ENCODE results near the gene CERS6. TPM values are rescaled to one million over a fixed set of nuclear protein-coding genes. Genes with fewer than 3 reads are reported as not detected.
"Not testable (repeated sequence)": the region's sequence is repeated elsewhere in the genome, so short reads cannot be mapped to it uniquely, and the experiment has no call there.

The CERS6 gene
- total RNA-seq, 1 experiment from 2014 or later = 23.5 TPM

GRCh38 chr2:168791140-168791539 is 335.1 kb downstream of the CERS6 start:
- in situ Hi-C loops (cut with HindIII; ENCODE audit: low sequenced_read_pairs); DNase-seq (ENCODE audit: low spot score): not testable (repeated sequence)

DNA sequence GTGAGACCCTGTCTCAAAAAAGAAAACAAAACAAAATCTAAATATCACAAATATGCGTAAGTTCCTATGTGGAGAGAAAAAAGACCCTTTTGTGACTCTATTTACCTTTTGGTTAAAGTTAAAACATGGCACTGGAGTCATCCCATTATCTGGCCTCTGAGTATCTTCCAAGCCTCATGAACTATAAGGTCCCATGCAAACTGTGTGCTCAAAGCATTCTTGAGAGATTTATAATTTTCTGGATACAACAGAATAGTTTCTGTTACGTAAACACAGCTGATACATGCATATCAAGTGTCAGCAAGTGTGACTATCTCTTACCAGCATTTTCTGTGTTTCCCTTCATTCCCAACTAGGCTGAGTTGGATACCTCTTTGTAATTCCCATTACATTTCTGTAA is 337.5 kb downstream of the CERS6 start:
- in situ Hi-C loops (cut with HindIII; ENCODE audit: low sequenced_read_pairs) = no loop called here
- no peak for DNase-seq (ENCODE audit: low spot score)

- no peak for DNase-seq (ENCODE audit: low spot score)
- in situ Hi-C loops (cut with HindIII; ENCODE audit: low sequenced_read_pairs) = no loop called here
Measured at GRCh38 chr2:168794968-168795367, 338.9 kb downstream of the CERS6 start.

DNA sequence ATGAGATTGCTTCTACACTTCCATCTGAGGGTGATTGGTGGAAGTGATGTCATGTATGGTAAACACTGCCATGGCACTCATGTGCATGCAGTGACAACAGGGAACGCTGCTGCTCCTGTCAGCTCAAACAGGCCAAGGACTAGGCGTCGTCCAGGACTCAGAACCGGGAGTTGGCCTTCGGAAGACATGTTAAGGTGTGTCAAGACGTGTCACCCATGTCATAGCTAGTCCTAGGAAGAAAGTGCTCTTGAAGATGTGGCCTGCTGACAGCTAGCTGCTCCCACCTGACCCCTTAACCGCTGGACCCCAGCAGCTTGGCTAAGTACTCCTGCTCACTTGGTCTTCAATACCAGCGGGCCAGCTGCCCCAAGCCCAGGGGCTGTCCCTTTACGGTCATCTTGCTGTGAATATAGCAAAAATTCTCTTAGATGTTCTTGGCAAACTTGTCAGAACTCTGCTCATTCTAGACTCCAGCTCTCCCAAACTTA is 340.1 kb downstream of the CERS6 start:
- no peak for DNase-seq (ENCODE audit: low spot score)
- in situ Hi-C loops (cut with HindIII; ENCODE audit: low sequenced_read_pairs) = no loop called here

- in situ Hi-C loops (cut with HindIII; ENCODE audit: low sequenced_read_pairs) = no loop called here
- no peak for DNase-seq (ENCODE audit: low spot score)
Measured at GRCh38 chr2:168796583-168797285, 340.7 kb downstream of the CERS6 start.

DNA sequence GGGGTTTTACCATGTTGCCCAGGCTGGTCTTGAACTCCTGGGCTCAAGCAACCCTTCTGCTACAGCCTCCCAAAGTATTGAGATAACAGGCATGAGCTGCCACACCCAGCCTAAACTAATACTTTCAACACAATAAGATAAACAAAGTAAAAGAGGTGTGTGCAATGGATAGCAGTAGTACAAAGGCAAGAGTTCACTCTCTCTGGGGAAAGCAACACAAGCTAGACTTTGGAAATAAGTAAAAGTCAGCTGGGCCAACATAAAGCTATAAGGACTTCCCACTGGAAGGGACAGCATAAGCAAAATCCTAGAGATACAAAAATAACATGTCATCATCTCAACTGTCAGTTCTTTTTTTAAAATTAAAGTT is 341.2 kb downstream of the CERS6 start:
- in situ Hi-C loops (cut with HindIII; ENCODE audit: low sequenced_read_pairs) = no loop called here

DNA sequence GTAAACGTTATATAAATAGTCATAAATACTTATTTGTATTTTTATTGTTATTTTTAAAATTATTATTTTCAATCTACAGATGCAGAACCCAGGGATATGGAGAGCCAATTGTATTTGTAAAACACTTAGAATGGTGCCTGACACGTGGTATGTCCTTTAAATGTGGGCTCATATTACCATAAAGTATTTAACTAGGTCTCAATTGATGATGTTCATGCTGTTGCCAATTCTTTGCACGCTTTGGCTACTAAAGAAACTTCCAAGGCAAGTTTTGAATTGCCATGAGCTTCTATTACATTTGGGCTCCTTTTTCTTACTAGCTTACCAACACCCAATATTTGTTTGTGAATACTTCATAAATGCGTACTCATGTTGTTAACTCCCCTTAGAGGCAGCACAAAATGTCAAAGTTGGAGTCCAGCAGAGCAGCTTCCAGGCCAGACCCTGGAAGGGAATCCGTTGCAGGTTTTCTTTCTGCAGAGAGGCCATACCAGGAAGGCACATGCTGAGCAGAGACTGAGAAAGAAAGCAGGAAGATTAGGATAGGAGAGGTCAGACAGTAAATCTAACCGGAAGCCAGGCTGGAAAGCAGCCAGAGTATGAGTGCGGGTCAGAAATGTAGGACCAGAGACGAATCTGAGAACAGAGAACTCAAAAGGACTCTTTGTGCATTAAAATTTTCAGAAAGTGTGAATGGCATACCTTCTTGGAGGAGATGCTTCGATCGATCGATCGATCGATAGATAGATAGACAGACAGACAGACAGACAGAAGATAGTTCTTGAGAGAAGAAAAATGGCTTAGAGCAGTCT is 342.2 kb downstream of the CERS6 start:
- DNase-seq (ENCODE audit: low spot score) = no peak

More for the DNA sequence above, 341.2 kb downstream of the CERS6 start:
- DNase-seq (ENCODE audit: low spot score) = no peak

DNA sequence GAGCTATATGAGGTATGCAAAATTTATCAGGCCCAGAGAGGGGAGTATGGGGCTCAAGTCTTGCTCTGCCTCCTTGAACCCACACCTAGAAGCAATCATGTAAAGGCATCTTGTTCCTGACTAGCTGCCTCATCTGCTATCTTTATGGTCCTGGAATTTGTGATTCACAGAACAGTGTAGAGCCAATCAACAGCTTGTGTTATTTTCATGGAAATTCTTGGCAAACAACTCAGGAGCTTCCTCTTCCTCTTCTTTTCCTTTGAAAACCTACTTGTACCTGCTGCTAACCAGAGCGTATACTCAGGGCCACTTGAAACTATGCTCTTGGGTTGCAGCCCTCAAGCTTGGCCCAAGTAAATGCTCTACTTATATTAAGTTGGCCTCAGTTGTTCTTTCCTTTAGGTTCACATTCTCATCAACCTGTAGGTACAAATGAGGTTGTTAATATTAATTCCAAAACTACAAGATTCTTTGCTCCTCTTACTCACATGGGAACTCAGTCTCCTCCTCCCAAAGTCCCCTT is 342.9 kb downstream of the CERS6 start:
- in situ Hi-C loops (cut with HindIII; ENCODE audit: low sequenced_read_pairs) = no loop called here
- no peak for DNase-seq (ENCODE audit: low spot score)

More for the DNA sequence above, 342.2 kb downstream of the CERS6 start:
- in situ Hi-C loops (cut with HindIII; ENCODE audit: low sequenced_read_pairs) = no loop called here

- in situ Hi-C loops (cut with HindIII; ENCODE audit: low sequenced_read_pairs) = no loop called here
- no peak for DNase-seq (ENCODE audit: low spot score)
Measured at GRCh38 chr2:168801471-168801870, 345.4 kb downstream of the CERS6 start.

DNA sequence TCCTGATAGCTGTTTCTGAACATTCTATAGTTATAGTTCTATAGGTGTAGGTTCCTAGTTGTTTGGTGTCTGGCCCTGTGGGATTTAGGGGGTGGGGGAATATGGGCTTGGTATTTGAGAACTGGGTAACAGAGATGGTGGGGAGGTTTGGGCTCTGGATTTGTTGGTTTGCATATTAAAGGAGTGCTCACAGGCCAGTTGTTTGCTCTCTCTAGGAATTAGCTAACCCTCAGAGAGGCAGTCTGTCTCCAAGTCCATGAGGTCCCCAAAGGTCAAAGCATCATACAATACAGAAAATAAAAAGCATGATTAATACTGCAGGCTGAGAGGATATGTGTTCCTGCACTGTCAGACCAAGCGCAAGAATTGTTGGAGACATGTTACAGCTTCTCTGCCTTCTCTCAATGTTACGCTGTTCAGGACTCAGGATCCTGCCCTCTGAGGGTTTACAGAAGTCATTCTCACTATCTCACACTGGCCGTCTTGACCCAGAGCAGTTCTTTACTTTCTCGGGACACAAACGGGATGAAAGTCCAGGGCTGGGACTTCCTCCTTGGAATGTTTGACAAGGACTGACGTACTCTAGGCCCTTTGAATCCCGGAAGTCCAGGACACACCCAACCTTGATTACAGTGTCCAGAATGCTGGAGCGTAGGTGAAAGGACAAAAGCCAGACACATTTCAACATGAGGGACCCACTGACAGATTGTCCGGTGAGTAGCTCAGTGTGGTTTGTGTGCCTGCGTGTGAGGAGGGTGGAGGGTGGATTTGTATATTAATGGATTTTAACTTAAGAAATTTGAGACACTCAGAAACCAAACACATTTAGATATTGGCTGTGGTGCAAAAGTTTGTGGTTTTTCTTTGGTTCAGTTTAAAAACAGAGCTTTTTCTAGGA is 346.1 kb downstream of the CERS6 start, which contains the start of gene NOSTRIN:
Gene NOSTRIN (plus strand): TSS at position 677 of the 898 bp plus-strand sequence. CDS start 10 bp downstream, at position 687.
- DNase-seq (ENCODE audit: low spot score) = no peak
- in situ Hi-C loops (cut with HindIII; ENCODE audit: low sequenced_read_pairs) = no loop called here

DNA sequence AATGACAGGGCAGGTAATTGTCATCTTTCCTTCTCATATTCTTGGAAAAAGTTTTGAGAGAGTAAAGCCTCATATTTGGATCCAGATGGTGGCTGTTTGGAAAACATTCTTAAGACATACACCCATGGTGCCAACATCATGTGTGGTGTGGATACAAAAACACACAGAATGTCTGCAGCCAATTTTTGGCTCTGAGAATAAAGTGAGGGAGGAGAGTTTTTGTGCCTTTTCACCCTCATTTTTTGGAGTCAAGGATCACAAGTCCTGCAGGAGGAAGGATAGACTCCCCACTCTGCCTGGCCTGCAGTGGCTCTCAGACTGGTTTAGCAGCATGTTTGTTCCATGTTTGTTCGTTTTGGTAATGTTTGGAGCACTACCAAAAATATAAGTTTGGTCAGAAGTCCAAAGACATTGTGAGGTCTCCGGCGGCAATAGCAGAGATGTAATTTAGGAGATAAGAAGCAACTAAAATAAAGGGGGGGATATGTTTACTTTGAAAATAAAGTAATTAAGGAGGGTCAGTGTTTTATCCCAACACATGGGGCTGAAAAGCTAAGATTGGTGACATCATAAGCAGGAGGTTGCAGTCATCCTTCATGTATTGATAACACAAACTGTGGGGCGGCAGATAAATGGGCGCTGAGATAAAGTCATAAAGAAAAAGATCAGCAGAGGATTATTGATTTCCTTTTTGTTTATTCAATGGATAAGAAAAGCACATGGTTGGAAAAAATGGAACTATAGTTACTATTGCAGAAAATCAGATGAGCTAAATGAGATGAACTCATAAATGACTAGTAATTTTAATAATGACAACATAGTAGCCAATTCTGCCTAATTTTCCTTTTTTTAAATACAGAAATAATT is 347.0 kb downstream of the CERS6 start:
- in situ Hi-C loops (cut with HindIII; ENCODE audit: low sequenced_read_pairs) = no loop called here
- no peak for DNase-seq (ENCODE audit: low spot score)

- DNase-seq (ENCODE audit: low spot score) = no peak
- in situ Hi-C loops (cut with HindIII; ENCODE audit: low sequenced_read_pairs) = no loop called here
Measured at GRCh38 chr2:168804214-168804613, 348.1 kb downstream of the CERS6 start.

DNA sequence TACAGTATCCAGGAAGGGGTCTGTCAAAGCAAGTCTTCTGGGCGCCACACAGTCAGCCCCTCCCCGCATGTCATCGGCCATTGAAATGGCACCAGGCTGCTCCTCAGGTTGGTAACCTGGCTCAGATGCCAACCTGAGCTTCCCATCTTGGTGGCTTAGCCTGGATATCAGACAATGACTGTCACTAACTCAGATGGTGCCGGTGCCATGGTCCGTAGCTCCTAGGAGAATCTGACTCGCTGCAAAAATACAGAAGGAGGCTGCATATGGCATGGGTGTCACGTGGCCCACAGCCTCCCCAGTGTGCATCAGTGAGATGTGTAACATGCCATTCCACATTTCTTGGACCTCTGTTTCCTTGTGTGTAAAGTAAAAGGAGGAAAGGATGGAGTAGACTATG is 349.5 kb downstream of the CERS6 start:
- no peak for DNase-seq (ENCODE audit: low spot score)

GRCh38 chr2:168809537-168809936 is 353.5 kb downstream of the CERS6 start:
- in situ Hi-C loops (cut with HindIII; ENCODE audit: low sequenced_read_pairs) = no loop called here
- DNase-seq (ENCODE audit: low spot score) = no peak

More for the DNA sequence above, 349.5 kb downstream of the CERS6 start:
- in situ Hi-C loops (cut with HindIII; ENCODE audit: low sequenced_read_pairs) = no loop called here

GRCh38 chr2:168810235-168810634 is 354.2 kb downstream of the CERS6 start:
- no peak for DNase-seq (ENCODE audit: low spot score)
- in situ Hi-C loops (cut with HindIII; ENCODE audit: low sequenced_read_pairs) = no loop called here

GRCh38 chr2:168811696-168812095 is 355.6 kb downstream of the CERS6 start:
- no peak for DNase-seq (ENCODE audit: low spot score)
- in situ Hi-C loops (cut with HindIII; ENCODE audit: low sequenced_read_pairs) = no loop called here

- in situ Hi-C loops (cut with HindIII; ENCODE audit: low sequenced_read_pairs) = no loop called here
- no peak for DNase-seq (ENCODE audit: low spot score)
Measured at GRCh38 chr2:168814046-168814445, 358.0 kb downstream of the CERS6 start.
